Measurements from ENCODE around the gene DNER.

- TF ChIP-seq EZH2 (IDR thresholded peaks at IDR 0.05; ENCODE audit: insufficient read depth, poor library complexity, severe bottlenecking): no peak
- no peak for TF ChIP-seq EZH2phosphoT487 (IDR thresholded peaks at IDR 0.05; ENCODE audit: insufficient read depth, low read depth)
These were observed 117.6 kb downstream of the DNER start for GRCh38 chr2:229596796-229597195.

Data from GM23248 (cell line).